ENCODE data around the gene LTBR. TPM values are rescaled to one million over a fixed set of nuclear protein-coding genes. Genes with fewer than 3 reads are reported as not detected.
"Not testable (repeated sequence)": the region's sequence is repeated elsewhere in the genome, so short reads cannot be mapped to it uniquely, and the experiment has no call there.

LTBR gene
- total RNA-seq, 4 donors from 2014 or later: 40.2 to 98.6 (median 43.7) TPM

- H3K9me3 ChIP-seq: no peaks in the 10 kb centered on the region
- intact Hi-C loops (cut with DNase I; ENCODE audit: low total_unique reads) (loop anchor here (1.0 to 5.0 kb wide), 6 partner anchors 48 to 351 kb away; partner anchors contain the start of genes CHD4, LTBR, MRPL51 and NCAPD2), in situ Hi-C loops (cut with MboI; ENCODE audit: low sequenced_read_pairs in 4 of 4) (loop anchor here in 3 of 4 donors (5.0 to 25.0 kb wide), 6 partner anchors 41 to 206 kb away; partner anchors contain the start of genes LTBR (in 1 of the 3), SCNN1A (in 1 of the 3), TAPBPL (in 1 of the 3) and VAMP1 (in 1 of the 3))
- no peaks in the 10 kb centered on the region for H3K27me3 ChIP-seq
- peaks cover 0 to 33% of the 10 kb centered on the region in 2 donors for H3K36me3 ChIP-seq
- H3K4me1 ChIP-seq: peaks cover 56 to 59% of the 10 kb centered on the region in 2 donors
- peak; percentile 87 to 88 for ATAC-seq
- DNase-seq: peak; percentile 95 to 96
- peak overlapping the region; percentile 92 to 99 (median 96) for H3K27ac ChIP-seq
- peak overlapping the region; percentile 58 to 99 (median 78) for H3K4me3 ChIP-seq
- peak; percentile 36 to 62 for TF ChIP-seq POLR2A (IDR thresholded peaks at IDR 0.05)
- TF ChIP-seq, protein P1, sequence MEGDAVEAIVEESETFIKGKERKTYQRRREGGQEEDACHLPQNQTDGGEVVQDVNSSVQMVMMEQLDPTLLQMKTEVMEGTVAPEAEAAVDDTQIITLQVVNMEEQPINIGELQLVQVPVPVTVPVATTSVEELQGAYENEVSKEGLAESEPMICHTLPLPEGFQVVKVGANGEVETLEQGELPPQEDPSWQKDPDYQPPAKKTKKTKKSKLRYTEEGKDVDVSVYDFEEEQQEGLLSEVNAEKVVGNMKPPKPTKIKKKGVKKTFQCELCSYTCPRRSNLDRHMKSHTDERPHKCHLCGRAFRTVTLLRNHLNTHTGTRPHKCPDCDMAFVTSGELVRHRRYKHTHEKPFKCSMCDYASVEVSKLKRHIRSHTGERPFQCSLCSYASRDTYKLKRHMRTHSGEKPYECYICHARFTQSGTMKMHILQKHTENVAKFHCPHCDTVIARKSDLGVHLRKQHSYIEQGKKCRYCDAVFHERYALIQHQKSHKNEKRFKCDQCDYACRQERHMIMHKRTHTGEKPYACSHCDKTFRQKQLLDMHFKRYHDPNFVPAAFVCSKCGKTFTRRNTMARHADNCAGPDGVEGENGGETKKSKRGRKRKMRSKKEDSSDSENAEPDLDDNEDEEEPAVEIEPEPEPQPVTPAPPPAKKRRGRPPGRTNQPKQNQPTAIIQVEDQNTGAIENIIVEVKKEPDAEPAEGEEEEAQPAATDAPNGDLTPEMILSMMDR (IDR thresholded peaks at IDR 0.05 in 4 of 5, conservative IDR thresholded peaks at IDR 0.05 in 1 of 5): no peak
Observed at GRCh38 chr12:6336079-6336888, 47.7 kb upstream of the LTBR start.

GRCh38 chr12:6336889-6337853, 46.8 kb upstream of the LTBR start:
- H3K36me3 ChIP-seq: peaks cover 0 to 24% of the 10 kb centered on the region in 2 donors
- H3K27me3 ChIP-seq: no peaks in the 10 kb centered on the region
- H3K4me1 ChIP-seq: peaks cover 58 to 61% of the 10 kb centered on the region in 2 donors
- in situ Hi-C loops (cut with MboI; ENCODE audit: low sequenced_read_pairs in 4 of 4) (loop anchor here in 3 of 4 donors (5.0 to 25.0 kb wide), 6 partner anchors 40 to 205 kb away; partner anchors contain the start of genes LTBR (in 1 of the 3), SCNN1A (in 1 of the 3), TAPBPL (in 1 of the 3) and VAMP1 (in 1 of the 3)), intact Hi-C loops (cut with DNase I; ENCODE audit: low total_unique reads) (loop anchor here (1.0 to 5.0 kb wide), 6 partner anchors 47 to 350 kb away; partner anchors contain the start of genes CHD4, LTBR, MRPL51 and NCAPD2)
- no peaks in the 10 kb centered on the region for H3K9me3 ChIP-seq
- H3K27ac ChIP-seq: peak overlapping the region; percentile 92 to 99 (median 96)
- TF ChIP-seq, protein P1 (IDR thresholded peaks at IDR 0.05 in 4 of 5, conservative IDR thresholded peaks at IDR 0.05 in 1 of 5): no peak
- TF ChIP-seq POLR2A (IDR thresholded peaks at IDR 0.05): no peak
- ATAC-seq (no peak), DNase-seq (no peak)
- peak overlapping the region; percentile 58 to 99 (median 78) for H3K4me3 ChIP-seq

DNA sequence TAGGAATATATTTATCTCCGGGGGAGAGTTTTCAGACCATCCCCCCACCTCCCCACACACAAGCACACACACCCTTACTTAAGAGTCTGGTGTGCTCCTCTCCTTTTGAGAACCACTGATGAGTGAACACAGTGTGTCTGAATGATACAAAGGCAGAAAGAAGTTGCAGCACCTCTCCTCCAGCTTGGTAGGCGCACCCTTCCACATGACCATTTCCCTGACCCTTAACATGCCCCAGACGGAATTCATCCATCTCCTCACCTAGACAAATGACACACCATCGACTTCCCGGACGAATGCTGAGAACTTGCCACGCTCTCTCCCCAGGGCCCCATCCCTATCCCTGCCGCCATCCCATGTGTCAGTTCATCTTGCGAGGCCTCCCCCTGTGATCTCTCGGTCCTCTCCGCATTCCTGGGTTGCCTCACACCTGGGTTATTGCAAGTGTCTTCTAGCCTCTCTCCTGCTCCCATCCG, 46.0 kb upstream of the LTBR start:
- no peak for TF ChIP-seq POLR2A (IDR thresholded peaks at IDR 0.05)
- TF ChIP-seq, protein P1 (IDR thresholded peaks at IDR 0.05 in 4 of 5, conservative IDR thresholded peaks at IDR 0.05 in 1 of 5): no peak
- H3K4me3 ChIP-seq: peak overlapping the region; percentile 58 to 99 (median 78)
- H3K4me1 ChIP-seq: peaks cover 67 to 69% of the 10 kb centered on the region in 2 donors
- ATAC-seq (no peak), DNase-seq (no peak)
- intact Hi-C loops (cut with DNase I; ENCODE audit: low total_unique reads): loop anchor here (2.0 to 5.0 kb wide), 5 partner anchors 154 to 349 kb away; partner anchors contain the start of genes CHD4, MRPL51, NCAPD2 and ZNF384
- H3K36me3 ChIP-seq: peaks cover 0 to 16% of the 10 kb centered on the region in 2 donors
- peak overlapping the region; percentile 92 to 99 (median 96) for H3K27ac ChIP-seq
- in situ Hi-C loops (cut with MboI; ENCODE audit: low sequenced_read_pairs in 4 of 4): loop anchor here in 3 of 4 donors (5.0 to 25.0 kb wide), 6 partner anchors 39 to 204 kb away; partner anchors contain the start of genes LTBR (in 1 of the 3), SCNN1A (in 1 of the 3), TAPBPL (in 1 of the 3) and VAMP1 (in 1 of the 3)
- no peaks in the 10 kb centered on the region for H3K27me3 ChIP-seq
- H3K9me3 ChIP-seq: no peaks in the 10 kb centered on the region

- peaks cover 72 to 75% of the 10 kb centered on the region in 2 donors for H3K4me1 ChIP-seq
- in situ Hi-C loops (cut with MboI; ENCODE audit: low sequenced_read_pairs in 4 of 4) (loop anchor here in 3 of 4 donors (5.0 to 25.0 kb wide), 6 partner anchors 39 to 204 kb away; partner anchors contain the start of genes LTBR (in 1 of the 3), SCNN1A (in 1 of the 3), TAPBPL (in 1 of the 3) and VAMP1 (in 1 of the 3)), intact Hi-C loops (cut with DNase I; ENCODE audit: low total_unique reads) (loop anchor here (5.0 kb wide), 4 partner anchors 154 to 349 kb away; partner anchors contain the start of genes CHD4, MRPL51, NCAPD2 and ZNF384)
- peak overlapping the region; percentile 92 to 99 (median 96) for H3K27ac ChIP-seq
- H3K4me3 ChIP-seq: peak overlapping the region; percentile 58 to 99 (median 81)
- not testable (repeated sequence) for H3K9me3 ChIP-seq, DNase-seq, ATAC-seq, H3K27me3 ChIP-seq
- peaks cover 0 to 10% of the 10 kb centered on the region in 2 donors for H3K36me3 ChIP-seq
Observed at GRCh38 chr12:6338536-6338935, 45.4 kb upstream of the LTBR start.

All from gastrocnemius medialis (tissue), 4 donors.